Measurements from ENCODE around the gene AACS.

- TF ChIP-seq, protein P1, sequence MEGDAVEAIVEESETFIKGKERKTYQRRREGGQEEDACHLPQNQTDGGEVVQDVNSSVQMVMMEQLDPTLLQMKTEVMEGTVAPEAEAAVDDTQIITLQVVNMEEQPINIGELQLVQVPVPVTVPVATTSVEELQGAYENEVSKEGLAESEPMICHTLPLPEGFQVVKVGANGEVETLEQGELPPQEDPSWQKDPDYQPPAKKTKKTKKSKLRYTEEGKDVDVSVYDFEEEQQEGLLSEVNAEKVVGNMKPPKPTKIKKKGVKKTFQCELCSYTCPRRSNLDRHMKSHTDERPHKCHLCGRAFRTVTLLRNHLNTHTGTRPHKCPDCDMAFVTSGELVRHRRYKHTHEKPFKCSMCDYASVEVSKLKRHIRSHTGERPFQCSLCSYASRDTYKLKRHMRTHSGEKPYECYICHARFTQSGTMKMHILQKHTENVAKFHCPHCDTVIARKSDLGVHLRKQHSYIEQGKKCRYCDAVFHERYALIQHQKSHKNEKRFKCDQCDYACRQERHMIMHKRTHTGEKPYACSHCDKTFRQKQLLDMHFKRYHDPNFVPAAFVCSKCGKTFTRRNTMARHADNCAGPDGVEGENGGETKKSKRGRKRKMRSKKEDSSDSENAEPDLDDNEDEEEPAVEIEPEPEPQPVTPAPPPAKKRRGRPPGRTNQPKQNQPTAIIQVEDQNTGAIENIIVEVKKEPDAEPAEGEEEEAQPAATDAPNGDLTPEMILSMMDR (optimal IDR thresholded peaks at IDR 0.05 in 1 of 3, IDR thresholded peaks at IDR 0.05 in 1 of 3, conservative IDR thresholded peaks at IDR 0.05 in 1 of 3; ENCODE audit: extremely low read depth in 1 of 3, insufficient read depth in 2 of 3, low read length in 3 of 3) = no peak
- TF ChIP-seq EZH2 (IDR thresholded peaks at IDR 0.05; ENCODE audit: low read length) = no peak
Observed at GRCh38 chr12:125015680-125016310, 49.4 kb upstream of the AACS start.
